Activated T-cell treated with anti-CD3 and anti-CD28 coated beads for 1 hour (primary cell): ENCODE data around the gene SYP.

Source experiments
- DNase-seq: peaks from one replicate; pipeline ENCODE4 v3.0.0-alpha.2; 2020; ENCODE audit warnings: low read depth

The SYP gene

GRCh38 chrX:49220100-49220499 is 20.1 kb upstream of the SYP start:
- no peak for DNase-seq

GRCh38 chrX:49214996-49215526 is 15.1 kb upstream of the SYP start:
- DNase-seq: no peak

GRCh38 chrX:49214416-49214815 is 14.4 kb upstream of the SYP start:
- no peak for DNase-seq

GRCh38 chrX:49212861-49213260 is 12.9 kb upstream of the SYP start:
- DNase-seq: no peak

- no peak for DNase-seq
These were observed 12.2 kb upstream of the SYP start for GRCh38 chrX:49212209-49212608.

GRCh38 chrX:49211074-49211473 is 11.1 kb upstream of the SYP start:
- DNase-seq: no peak

GRCh38 chrX:49210406-49210805 is 10.4 kb upstream of the SYP start:
- no peak for DNase-seq

- no peak for DNase-seq
These were observed 9.7 kb upstream of the SYP start for GRCh38 chrX:49209434-49210251.

GRCh38 chrX:49208399-49208798 is 8.4 kb upstream of the SYP start:
- no peak for DNase-seq

- no peak for DNase-seq
These were observed 6.5 kb upstream of the SYP start for GRCh38 chrX:49206543-49206942.

GRCh38 chrX:49205443-49205842 is 5.5 kb upstream of the SYP start:
- no peak for DNase-seq

GRCh38 chrX:49204709-49205108 is 4.7 kb upstream of the SYP start:
- DNase-seq: no peak

GRCh38 chrX:49204017-49204416 is 4.0 kb upstream of the SYP start:
- DNase-seq: no peak

- no peak for DNase-seq
These were observed 3.5 kb upstream of the SYP start for GRCh38 chrX:49203536-49203935.

- no peak for DNase-seq
These were observed 2.0 kb upstream of the SYP start for GRCh38 chrX:49202022-49202421.

GRCh38 chrX:49199315-49199595 is 738 bp downstream of the SYP start:
- DNase-seq: no peak

GRCh38 chrX:49198540-49199314 is 1.3 kb downstream of the SYP start:
- DNase-seq: no peak

- DNase-seq: no peak
These were observed 2.4 kb downstream of the SYP start for GRCh38 chrX:49197543-49198087.

GRCh38 chrX:49193542-49193964 is 6.4 kb downstream of the SYP start:
- no peak for DNase-seq

- no peak for DNase-seq
These were observed 7.2 kb downstream of the SYP start for GRCh38 chrX:49192722-49193328.

GRCh38 chrX:49191574-49192011 is 8.4 kb downstream of the SYP start:
- DNase-seq: no peak

GRCh38 chrX:49190821-49191573 is 9.0 kb downstream of the SYP start:
- DNase-seq: peak; percentile 58
